ENCODE data around the gene MEDAG.

DNA sequence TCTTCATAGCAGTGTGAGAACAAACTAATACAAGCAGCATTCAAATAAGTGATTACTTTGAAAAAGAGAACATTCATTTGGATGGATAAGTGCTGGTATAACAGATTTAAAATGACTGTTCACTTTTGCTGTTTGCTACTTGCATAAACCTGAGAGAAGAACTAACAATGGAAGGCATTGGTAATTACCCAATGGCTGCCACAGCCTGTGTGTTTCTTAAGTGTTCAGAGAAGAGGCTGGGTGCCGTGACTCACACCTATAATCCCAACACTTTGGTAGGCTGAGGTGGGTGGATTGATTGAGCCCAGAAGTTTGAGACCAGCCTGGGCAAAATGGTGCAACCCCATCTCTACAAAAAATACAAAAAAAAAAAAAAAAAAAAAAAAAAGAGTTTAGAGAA is 21.5 kb downstream of the MEDAG start:
- TF ChIP-seq, protein P1, sequence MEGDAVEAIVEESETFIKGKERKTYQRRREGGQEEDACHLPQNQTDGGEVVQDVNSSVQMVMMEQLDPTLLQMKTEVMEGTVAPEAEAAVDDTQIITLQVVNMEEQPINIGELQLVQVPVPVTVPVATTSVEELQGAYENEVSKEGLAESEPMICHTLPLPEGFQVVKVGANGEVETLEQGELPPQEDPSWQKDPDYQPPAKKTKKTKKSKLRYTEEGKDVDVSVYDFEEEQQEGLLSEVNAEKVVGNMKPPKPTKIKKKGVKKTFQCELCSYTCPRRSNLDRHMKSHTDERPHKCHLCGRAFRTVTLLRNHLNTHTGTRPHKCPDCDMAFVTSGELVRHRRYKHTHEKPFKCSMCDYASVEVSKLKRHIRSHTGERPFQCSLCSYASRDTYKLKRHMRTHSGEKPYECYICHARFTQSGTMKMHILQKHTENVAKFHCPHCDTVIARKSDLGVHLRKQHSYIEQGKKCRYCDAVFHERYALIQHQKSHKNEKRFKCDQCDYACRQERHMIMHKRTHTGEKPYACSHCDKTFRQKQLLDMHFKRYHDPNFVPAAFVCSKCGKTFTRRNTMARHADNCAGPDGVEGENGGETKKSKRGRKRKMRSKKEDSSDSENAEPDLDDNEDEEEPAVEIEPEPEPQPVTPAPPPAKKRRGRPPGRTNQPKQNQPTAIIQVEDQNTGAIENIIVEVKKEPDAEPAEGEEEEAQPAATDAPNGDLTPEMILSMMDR (IDR thresholded peaks at IDR 0.05), result no peak
- TF ChIP-seq EZH2 (IDR thresholded peaks at IDR 0.05; ENCODE audit: borderline replicate concordance, insufficient read depth, low read depth, low read length, poor library complexity, severe bottlenecking), result no peak
